Effector memory CD4-positive, alpha-beta T cell (primary cell): Measurements from ENCODE around the gene PRSS50.
A peak's percentile ranks its signal among the peaks of the same experiment; 100 is the strongest.

ENCODE experiments used
- DNase-seq, 3 donors: peaks; one replicate each; pipeline ENCODE4 v3.0.0-alpha.2; 2020
- H3K27ac ChIP-seq: 2 replicates; pipeline ENCODE4 v1.7.0; 2013; ENCODE audit warnings: mild to moderate bottlenecking, low read length, moderate library complexity; ENCODE audit not compliant: insufficient read depth, poor library complexity, severe bottlenecking
- H3K27me3 ChIP-seq: replicated peaks from 2 replicates; pipeline ENCODE4 v1.7.0; 2013; ENCODE audit warnings: mild to moderate bottlenecking, low read length; ENCODE audit not compliant: insufficient read depth, control insufficient read depth, poor library complexity, severe bottlenecking
- H3K36me3 ChIP-seq: 2 replicates; pipeline ENCODE4 v1.7.0; 2013; ENCODE audit warnings: mild to moderate bottlenecking, low read length, moderate library complexity; ENCODE audit not compliant: control insufficient read depth, insufficient read depth
- H3K4me1 ChIP-seq: 2 replicates; pipeline ENCODE4 v1.7.0; 2013; ENCODE audit warnings: low read length, mild to moderate bottlenecking; ENCODE audit not compliant: control insufficient read depth, insufficient read depth, poor library complexity, severe bottlenecking
- H3K4me3 ChIP-seq: 2 replicates; pipeline ENCODE4 v1.7.0; 2013; ENCODE audit warnings: low read length, low read depth, mild to moderate bottlenecking; ENCODE audit not compliant: insufficient read depth, poor library complexity, severe bottlenecking
- H3K9me3 ChIP-seq: 2 replicates; pipeline ENCODE4 v1.7.0; 2013; ENCODE audit warnings: mild to moderate bottlenecking, low read length, moderate library complexity; ENCODE audit not compliant: control insufficient read depth

The PRSS50 gene

DNA sequence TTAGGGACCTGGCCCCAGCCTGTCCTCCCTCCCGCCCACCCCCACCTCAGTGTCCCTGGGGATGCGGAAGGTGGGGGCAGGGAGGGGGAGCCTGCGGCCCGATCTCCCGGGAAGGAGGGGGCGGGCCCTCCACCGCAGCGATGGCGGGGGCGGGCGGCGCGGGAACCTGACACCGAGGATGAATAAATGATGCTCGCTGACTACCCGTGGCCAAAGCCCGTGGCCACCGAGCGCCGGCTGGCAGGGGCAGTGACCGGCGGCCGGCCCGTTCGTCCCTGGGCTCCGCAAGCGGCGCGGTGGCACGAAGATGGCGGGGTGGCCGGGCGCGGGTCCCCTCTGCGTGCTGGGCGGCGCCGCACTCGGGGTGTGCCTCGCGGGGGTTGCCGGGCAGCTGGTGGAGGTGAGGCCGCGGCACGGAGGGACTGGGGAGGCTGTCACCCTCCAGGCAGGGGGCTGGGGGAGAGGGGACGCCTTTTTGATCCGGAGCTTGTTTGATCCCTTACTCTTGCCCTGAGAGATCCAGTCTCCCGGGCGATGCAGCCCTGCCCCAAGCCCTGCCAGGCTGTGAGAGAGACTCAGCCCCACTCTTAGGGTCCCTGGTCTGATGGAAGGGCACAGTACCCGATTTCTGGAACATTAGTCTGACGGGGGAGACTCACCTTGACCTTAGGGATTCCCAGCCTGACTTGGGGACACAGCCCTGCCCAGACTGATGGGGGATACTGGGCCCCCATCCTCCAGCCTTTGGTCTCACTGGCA lies 16.3 kb downstream of the PRSS50 start, which contains the start of gene TMIE:
Gene TMIE, plus strand, starts transcription at position 212 of the 759 bp plus-strand sequence. Its CDS starts 96 bp downstream, at position 308.
- no peak for DNase-seq
- Histone ChIP-seq H3K4me3 (peak within 1 kb of the TSS; percentile 48), H3K27me3 (peaks cover 5% of the 10 kb centered on the region), H3K36me3 (no peaks in the 10 kb centered on the region), H3K27ac (no peak within 1 kb of the TSS), H3K9me3 (no peaks in the 10 kb centered on the region), H3K4me1 (peaks cover 6% of the 10 kb centered on the region)

GRCh38 chr3:46700772-46701171 lies 16.9 kb downstream of the PRSS50 start:
- H3K4me3 ChIP-seq = peak overlapping the region; percentile 48
- no peaks in the 10 kb centered on the region for H3K36me3 ChIP-seq
- no peak overlapping the region for H3K27ac ChIP-seq
- H3K4me1 ChIP-seq = peaks cover 12% of the 10 kb centered on the region
- peaks cover 5% of the 10 kb centered on the region for H3K27me3 ChIP-seq
- no peaks in the 10 kb centered on the region for H3K9me3 ChIP-seq
- DNase-seq = no peak

GRCh38 chr3:46699676-46700523 lies 17.8 kb downstream of the PRSS50 start:
- H3K4me3 ChIP-seq = no peak overlapping the region
- peaks cover 20% of the 10 kb centered on the region for H3K4me1 ChIP-seq
- DNase-seq = no peak
- H3K9me3 ChIP-seq = no peaks in the 10 kb centered on the region
- H3K27me3 ChIP-seq = peaks cover 5% of the 10 kb centered on the region
- no peak overlapping the region for H3K27ac ChIP-seq
- no peaks in the 10 kb centered on the region for H3K36me3 ChIP-seq

- DNase-seq = no peak
- Histone ChIP-seq H3K4me3 (no peak overlapping the region), H3K4me1 (peaks cover 48% of the 10 kb centered on the region), H3K9me3 (no peaks in the 10 kb centered on the region), H3K27ac (peak overlapping the region; percentile 54), H3K27me3 (no peaks in the 10 kb centered on the region), H3K36me3 (no peaks in the 10 kb centered on the region)
Observed at GRCh38 chr3:46695962-46696894, 21.4 kb downstream of the PRSS50 start.

GRCh38 chr3:46695177-46695961 lies 22.3 kb downstream of the PRSS50 start:
- peak overlapping the region; percentile 54 for H3K27ac ChIP-seq
- no peaks in the 10 kb centered on the region for H3K36me3 ChIP-seq
- no peak overlapping the region for H3K4me3 ChIP-seq
- peak in 2 of 3 donors; percentile 10 to 14 for DNase-seq
- no peaks in the 10 kb centered on the region for H3K9me3 ChIP-seq
- H3K4me1 ChIP-seq = peaks cover 56% of the 10 kb centered on the region
- H3K27me3 ChIP-seq = no peaks in the 10 kb centered on the region

DNA sequence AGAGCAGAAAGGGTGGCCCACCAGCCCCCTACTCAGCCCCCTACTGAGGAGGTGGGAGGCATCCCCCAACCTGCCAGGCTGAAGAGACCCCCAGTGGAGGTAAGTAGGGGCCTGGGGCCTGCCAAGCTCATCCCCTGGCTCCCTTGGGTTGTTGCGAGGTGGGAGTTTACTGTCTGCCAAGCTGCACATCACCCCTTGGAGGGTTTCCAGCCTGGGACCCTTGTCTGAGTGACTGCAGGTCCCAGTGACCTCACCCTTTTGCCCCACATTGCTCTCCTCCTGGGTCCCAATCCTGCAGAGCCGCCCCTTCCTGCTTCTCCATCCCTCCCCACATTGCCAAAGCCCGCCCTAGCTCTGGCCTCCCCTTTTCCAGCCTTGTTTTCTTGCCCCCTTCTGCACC lies 23.1 kb downstream of the PRSS50 start:
- Histone ChIP-seq H3K27ac (peak overlapping the region; percentile 54), H3K27me3 (no peaks in the 10 kb centered on the region), H3K36me3 (no peaks in the 10 kb centered on the region), H3K4me1 (peaks cover 57% of the 10 kb centered on the region), H3K4me3 (no peak overlapping the region), H3K9me3 (no peaks in the 10 kb centered on the region)
- DNase-seq = no peak

DNA sequence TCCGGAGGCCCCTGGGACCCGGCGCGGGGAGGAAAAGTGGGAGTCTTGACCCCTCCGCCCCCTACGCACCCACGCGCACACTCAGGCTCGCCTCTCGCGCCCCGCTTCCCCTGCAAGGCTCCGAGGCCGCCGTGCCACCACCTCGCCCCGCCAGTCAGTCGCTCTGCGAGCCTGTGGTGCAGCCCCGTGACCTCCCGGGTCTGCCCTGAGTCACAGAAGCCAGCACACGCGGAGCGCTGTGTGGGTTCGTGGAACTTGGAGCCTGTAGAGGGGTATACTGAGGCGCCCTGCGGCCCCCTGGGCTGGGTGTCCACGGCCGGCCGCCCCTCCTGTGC lies 23.8 kb downstream of the PRSS50 start:
- peak overlapping the region; percentile 54 for H3K27ac ChIP-seq

DNA sequence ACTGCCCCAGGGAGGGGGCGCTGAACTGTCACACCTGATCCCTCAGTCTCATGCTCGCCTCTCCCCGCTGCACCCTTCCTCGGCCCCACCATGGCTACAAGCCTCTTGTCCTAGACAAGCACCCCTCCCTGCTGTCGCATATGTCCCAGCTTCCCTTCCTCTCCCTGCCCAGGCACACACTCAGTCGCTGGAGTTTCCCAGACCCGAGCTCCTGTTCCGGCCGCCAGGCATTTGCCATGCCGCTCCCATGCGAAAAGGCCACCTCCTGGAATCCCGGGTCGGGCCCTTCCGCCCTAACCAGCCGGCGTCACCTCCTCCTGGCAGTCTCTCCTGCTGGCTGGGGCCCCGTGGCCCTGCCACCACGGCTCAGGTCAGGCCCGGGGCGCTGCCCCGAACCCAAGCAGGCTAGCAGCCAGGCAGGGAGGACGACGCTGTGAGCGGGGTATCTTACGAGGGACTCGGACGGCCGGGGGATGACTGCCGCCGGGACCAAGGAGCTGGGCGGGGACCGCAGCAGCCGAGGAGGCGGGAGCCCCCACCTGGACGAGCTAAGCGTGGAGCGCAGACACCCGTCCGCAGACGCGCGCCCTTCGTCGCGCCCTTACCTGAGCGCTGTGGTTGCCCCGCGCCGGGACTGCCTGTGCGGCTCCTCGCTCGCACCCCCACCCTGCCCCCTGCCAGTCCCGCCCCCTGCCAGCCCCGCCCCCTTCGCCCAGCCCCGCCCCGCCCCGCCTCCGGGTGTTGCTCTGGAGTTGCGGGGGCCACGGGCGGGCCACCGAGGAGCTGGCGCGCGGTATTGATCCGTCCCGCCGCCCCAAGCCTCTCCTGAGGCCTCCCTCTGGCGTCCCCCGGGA lies 24.4 kb downstream of the PRSS50 start, which contains the start of gene ALS2CL:
Gene ALS2CL, minus strand, starts transcription at position 642 of the 854 bp plus-strand sequence. CDS start 4,239 bp downstream, outside the sequence.
- peaks cover 57% of the 10 kb centered on the region for H3K4me1 ChIP-seq
- peak within 1 kb of the TSS; percentile 69 for H3K27ac ChIP-seq

More for the DNA sequence above, 23.8 kb downstream of the PRSS50 start:
- H3K9me3 ChIP-seq = no peaks in the 10 kb centered on the region
- H3K27me3 ChIP-seq = no peaks in the 10 kb centered on the region
- no peaks in the 10 kb centered on the region for H3K36me3 ChIP-seq
- H3K4me3 ChIP-seq = peak overlapping the region; percentile 51
- H3K4me1 ChIP-seq = peaks cover 57% of the 10 kb centered on the region
- DNase-seq = peak in 1 of 3 donors; percentile 46

More for the DNA sequence above, 24.4 kb downstream of the PRSS50 start, which contains the start of gene ALS2CL:
- H3K27me3 ChIP-seq = no peaks in the 10 kb centered on the region
- no peaks in the 10 kb centered on the region for H3K36me3 ChIP-seq
- no peaks in the 10 kb centered on the region for H3K9me3 ChIP-seq
- peak within 1 kb of the TSS; percentile 77 for H3K4me3 ChIP-seq
- peak; percentile 67 to 72 (median 71) for DNase-seq
